Astrocyte (in vitro differentiated cells and primary cell): ENCODE measurements around the gene ESPNL. TPM values are rescaled to one million over a fixed set of nuclear protein-coding genes. Genes with fewer than 3 reads are reported as not detected.

Experiments used
- DNase-seq: peaks from one replicate; pipeline ENCODE4 v3.0.0-alpha.2; 2010; ENCODE audit warnings: low read depth
- FAIRE-seq: peaks from 2 replicates; lab custom pipeline; 2011; peaks lifted over from hg19 to GRCh38; lab: Jason Lieb, UNC
- H2AFZ ChIP-seq: 2 replicates; pipeline ENCODE4 v1.6.0; 2012; ENCODE audit warnings: low read depth, low read length, inconsistent platforms
- H3K27ac ChIP-seq: 2 replicates; pipeline ENCODE4 v1.5.1; 2011; ENCODE audit warnings: low read depth, low read length, inconsistent platforms
- H3K27me3 ChIP-seq: 2 replicates; pipeline ENCODE4 v1.6.0; 2011; ENCODE audit warnings: low read length, inconsistent platforms; ENCODE audit not compliant: insufficient read depth
- H3K36me3 ChIP-seq: 2 replicates; pipeline ENCODE4 v1.5.1; 2011; ENCODE audit warnings: low read length, inconsistent platforms; ENCODE audit not compliant: insufficient read depth
- H3K4me1 ChIP-seq: 2 replicates; pipeline ENCODE4 v1.5.1; 2011; ENCODE audit warnings: low read length, inconsistent platforms; ENCODE audit not compliant: insufficient read depth
- H3K4me2 ChIP-seq: 2 replicates; pipeline ENCODE4 v1.6.0; 2012; ENCODE audit warnings: low read length, inconsistent platforms
- H3K4me3 ChIP-seq: 2 replicates; pipeline ENCODE4 v1.5.1; 2011; ENCODE audit warnings: low read depth, mild to moderate bottlenecking, low read length, inconsistent platforms; ENCODE audit not compliant: insufficient read depth
- H3K79me2 ChIP-seq: 2 replicates; pipeline ENCODE4 v1.6.0; 2012; ENCODE audit warnings: mild to moderate bottlenecking, low read length, inconsistent platforms; ENCODE audit not compliant: insufficient read depth
- H3K9ac ChIP-seq: 2 replicates; pipeline ENCODE4 v1.6.0; 2012; ENCODE audit warnings: mild to moderate bottlenecking, low read length, inconsistent platforms
- H3K9me3 ChIP-seq: 2 replicates; pipeline ENCODE4 v1.5.1; 2012; ENCODE audit warnings: low read depth, mild to moderate bottlenecking, low read length, inconsistent platforms; ENCODE audit not compliant: insufficient read depth
- H4K20me1 ChIP-seq: 2 replicates; pipeline ENCODE4 v1.6.0; 2012; ENCODE audit warnings: low read length, inconsistent platforms; ENCODE audit not compliant: insufficient read depth
- H3K27ac Mint-ChIP-seq: one replicate; pipeline ENCODE4 v1.8.0; 2021; ENCODE audit warnings: mild to moderate bottlenecking, mixed read lengths; ENCODE audit not compliant: unreplicated experiment
- H3K27me3 Mint-ChIP-seq: one replicate; pipeline ENCODE4 v1.8.0; 2021; ENCODE audit warnings: low read depth, mixed read lengths; ENCODE audit not compliant: unreplicated experiment
- H3K36me3 Mint-ChIP-seq: one replicate; pipeline ENCODE4 v1.8.0; 2021; ENCODE audit warnings: low read depth, mixed read lengths; ENCODE audit not compliant: unreplicated experiment
- H3K4me1 Mint-ChIP-seq: one replicate; pipeline ENCODE4 v1.8.0; 2021; ENCODE audit warnings: low read depth, mixed read lengths; ENCODE audit not compliant: unreplicated experiment
- H3K4me3 Mint-ChIP-seq: one replicate; pipeline ENCODE4 v1.8.0; 2021; ENCODE audit warnings: mild to moderate bottlenecking, moderate library complexity, mixed read lengths; ENCODE audit not compliant: unreplicated experiment
- H3K9me3 Mint-ChIP-seq: one replicate; pipeline ENCODE4 v1.8.0; 2021; ENCODE audit warnings: mild to moderate bottlenecking, mixed read lengths; ENCODE audit not compliant: unreplicated experiment
- CTCF ChIP-seq: IDR thresholded peaks from 2 replicates; pipeline ENCODE4 v1.5.1; 2011; ENCODE audit warnings: low read depth, mild to moderate bottlenecking, inconsistent platforms, low read length, moderate library complexity; ENCODE audit not compliant: insufficient read depth
- EZH2 ChIP-seq: IDR thresholded peaks from 2 replicates; pipeline ENCODE4 v1.6.1; 2012; ENCODE audit warnings: mild to moderate bottlenecking, low read length, inconsistent platforms; ENCODE audit not compliant: insufficient read depth
- total RNA-seq: library from RNA; stranded (reverse); gene quantifications from 2 replicates; pipeline ENCODE4 v1.2.1, GENCODE V29; 2021

ESPNL gene
- total RNA-seq, 1 donor from 2014 or later, result not detected

DNA sequence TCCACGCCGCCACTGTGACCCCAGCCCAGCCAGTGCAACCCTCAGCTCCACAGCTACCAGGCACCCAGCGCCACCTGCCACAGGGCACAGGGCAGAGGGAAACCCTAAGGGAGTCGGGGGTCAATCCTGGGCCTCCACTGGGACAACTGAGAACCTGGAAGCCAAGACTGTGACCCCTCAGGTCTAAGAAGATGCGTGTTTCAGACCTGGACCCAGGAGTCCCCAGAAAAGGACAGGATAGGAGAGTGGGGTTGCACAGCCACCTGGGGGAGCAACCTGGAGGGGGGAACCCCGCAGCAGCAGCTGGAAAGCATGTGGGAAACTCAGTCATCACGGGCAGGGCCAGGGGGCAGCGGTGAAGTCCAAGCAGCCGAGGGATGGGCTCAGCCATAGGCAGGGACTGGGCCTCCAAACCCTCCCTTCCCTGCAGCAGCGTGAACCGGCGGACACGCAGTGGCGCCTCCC, 4.1 kb downstream of the ESPNL start:
- Histone ChIP-seq H3K36me3 (no peaks in the 10 kb centered on the region), H4K20me1 (no peaks in the 10 kb centered on the region), H3K27ac (no peak overlapping the region), H3K27me3 (peaks cover 2% of the 10 kb centered on the region), H3K4me2 (no peak overlapping the region), H2AFZ (no peak overlapping the region), H3K9me3 (no peaks in the 10 kb centered on the region), H3K79me2 (no peaks in the 10 kb centered on the region), H3K4me3 (no peak overlapping the region), H3K9ac (no peak overlapping the region), H3K4me1 (no peaks in the 10 kb centered on the region)
- TF ChIP-seq CTCF, result no peak
- TF ChIP-seq EZH2, result no peak
- peaks cover 4% of the 10 kb centered on the region for H3K4me1 Mint-ChIP-seq
- FAIRE-seq, result no peak
- no peak overlapping the region for H3K4me3 Mint-ChIP-seq
- DNase-seq, result no peak
- H3K36me3 Mint-ChIP-seq, result no peaks in the 10 kb centered on the region
- no peak overlapping the region for H3K27ac Mint-ChIP-seq
- no peaks in the 10 kb centered on the region for H3K9me3 Mint-ChIP-seq
- H3K27me3 Mint-ChIP-seq, result peaks cover 11% of the 10 kb centered on the region

- H3K9me3 Mint-ChIP-seq, result peaks cover 2% of the 10 kb centered on the region
- Histone ChIP-seq H3K36me3 (no peaks in the 10 kb centered on the region), H3K27me3 (peaks cover 2% of the 10 kb centered on the region), H3K4me1 (no peaks in the 10 kb centered on the region), H4K20me1 (no peaks in the 10 kb centered on the region), H2AFZ (no peak overlapping the region), H3K27ac (no peak overlapping the region), H3K9ac (no peak overlapping the region), H3K79me2 (no peaks in the 10 kb centered on the region), H3K9me3 (no peaks in the 10 kb centered on the region), H3K4me3 (no peak overlapping the region), H3K4me2 (no peak overlapping the region)
- DNase-seq, result no peak
- no peak for FAIRE-seq
- no peak overlapping the region for H3K4me3 Mint-ChIP-seq
- H3K36me3 Mint-ChIP-seq, result no peaks in the 10 kb centered on the region
- TF ChIP-seq CTCF, result no peak
- TF ChIP-seq EZH2, result no peak
- H3K4me1 Mint-ChIP-seq, result peaks cover 4% of the 10 kb centered on the region
- no peak overlapping the region for H3K27ac Mint-ChIP-seq
- H3K27me3 Mint-ChIP-seq, result peaks cover 10% of the 10 kb centered on the region
Observed at GRCh38 chr2:238104691-238105371, 4.7 kb downstream of the ESPNL start.
